Measurements from ENCODE around the gene ICA1. TPM values are rescaled to one million over a fixed set of nuclear protein-coding genes. Genes with fewer than 3 reads are reported as not detected.
"Not testable (repeated sequence)": the region's sequence is repeated elsewhere in the genome, so short reads cannot be mapped to it uniquely, and the experiment has no call there.

ICA1 gene
- total RNA-seq, 2 donors from 2014 or later = 71.2 to 115 TPM

GRCh38 chr7:8105449-8106095 is 156.4 kb downstream of the ICA1 start:
- no peak overlapping the region for H3K27ac ChIP-seq
- no peaks in the 10 kb centered on the region for H3K9me3 ChIP-seq
- DNase-seq = no peak
- no peak for ATAC-seq
- no peaks in the 10 kb centered on the region for H3K36me3 ChIP-seq (replicated peaks in 1 of 2; ENCODE audit: insufficient read depth in 1 of 2, low read depth in 2 of 2)
- H3K4me1 ChIP-seq = no peaks in the 10 kb centered on the region
- intact Hi-C loops (cut with DNase I) = no loop called here
- no peaks in the 10 kb centered on the region for H3K27me3 ChIP-seq
- WGBS, 2 donors = 59 to 65% methylated on average over 4 of the region's 4 CpGs
- no peak overlapping the region for H3K4me3 ChIP-seq
- TF ChIP-seq POLR2A (IDR thresholded peaks at IDR 0.05) = no peak
- TF ChIP-seq CTCF (IDR thresholded peaks at IDR 0.05) = no peak

DNA sequence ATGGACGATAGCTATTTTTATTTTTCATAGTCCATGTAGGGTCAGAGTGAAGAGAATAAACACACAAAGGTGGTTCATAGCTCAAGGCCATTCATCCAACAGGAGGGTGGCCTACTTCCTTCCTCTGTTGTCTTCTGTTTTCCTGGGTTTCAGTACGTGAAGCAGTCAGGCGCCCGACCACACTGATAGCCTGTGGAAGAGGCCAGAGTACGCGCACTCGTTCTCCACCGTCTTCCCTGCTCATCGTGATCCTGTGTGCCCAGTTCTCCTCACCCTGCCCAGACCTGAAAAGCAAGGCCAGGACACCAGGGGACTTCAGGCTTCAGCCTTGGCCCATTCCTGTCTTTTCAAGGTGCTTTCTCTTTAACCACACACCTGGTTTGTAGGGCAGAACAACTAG is 158.7 kb downstream of the ICA1 start:
- 82 to 87% methylated on average over 9 of the region's 9 CpGs for WGBS, 2 donors
- intact Hi-C loops (cut with DNase I) = no loop called here
- TF ChIP-seq POLR2A (IDR thresholded peaks at IDR 0.05) = no peak
- no peak for TF ChIP-seq CTCF (IDR thresholded peaks at IDR 0.05)
- H3K4me3 ChIP-seq = no peak overlapping the region
- H3K4me1 ChIP-seq = no peaks in the 10 kb centered on the region
- ATAC-seq = no peak
- no peak overlapping the region for H3K27ac ChIP-seq
- no peaks in the 10 kb centered on the region for H3K36me3 ChIP-seq (replicated peaks in 1 of 2; ENCODE audit: insufficient read depth in 1 of 2, low read depth in 2 of 2)
- H3K27me3 ChIP-seq = no peaks in the 10 kb centered on the region
- DNase-seq = no peak
- no peaks in the 10 kb centered on the region for H3K9me3 ChIP-seq

- 90 to 93% methylated on average over 4 of the region's 4 CpGs for WGBS, 2 donors
- DNase-seq; H3K36me3 ChIP-seq (replicated peaks in 1 of 2; ENCODE audit: insufficient read depth in 1 of 2, low read depth in 2 of 2); intact Hi-C loops (cut with DNase I); H3K4me3 ChIP-seq; H3K4me1 ChIP-seq; H3K9me3 ChIP-seq; H3K27me3 ChIP-seq; ATAC-seq; H3K27ac ChIP-seq: not testable (repeated sequence)
These were observed 160.7 kb downstream of the ICA1 start for GRCh38 chr7:8101292-8101691.

DNA sequence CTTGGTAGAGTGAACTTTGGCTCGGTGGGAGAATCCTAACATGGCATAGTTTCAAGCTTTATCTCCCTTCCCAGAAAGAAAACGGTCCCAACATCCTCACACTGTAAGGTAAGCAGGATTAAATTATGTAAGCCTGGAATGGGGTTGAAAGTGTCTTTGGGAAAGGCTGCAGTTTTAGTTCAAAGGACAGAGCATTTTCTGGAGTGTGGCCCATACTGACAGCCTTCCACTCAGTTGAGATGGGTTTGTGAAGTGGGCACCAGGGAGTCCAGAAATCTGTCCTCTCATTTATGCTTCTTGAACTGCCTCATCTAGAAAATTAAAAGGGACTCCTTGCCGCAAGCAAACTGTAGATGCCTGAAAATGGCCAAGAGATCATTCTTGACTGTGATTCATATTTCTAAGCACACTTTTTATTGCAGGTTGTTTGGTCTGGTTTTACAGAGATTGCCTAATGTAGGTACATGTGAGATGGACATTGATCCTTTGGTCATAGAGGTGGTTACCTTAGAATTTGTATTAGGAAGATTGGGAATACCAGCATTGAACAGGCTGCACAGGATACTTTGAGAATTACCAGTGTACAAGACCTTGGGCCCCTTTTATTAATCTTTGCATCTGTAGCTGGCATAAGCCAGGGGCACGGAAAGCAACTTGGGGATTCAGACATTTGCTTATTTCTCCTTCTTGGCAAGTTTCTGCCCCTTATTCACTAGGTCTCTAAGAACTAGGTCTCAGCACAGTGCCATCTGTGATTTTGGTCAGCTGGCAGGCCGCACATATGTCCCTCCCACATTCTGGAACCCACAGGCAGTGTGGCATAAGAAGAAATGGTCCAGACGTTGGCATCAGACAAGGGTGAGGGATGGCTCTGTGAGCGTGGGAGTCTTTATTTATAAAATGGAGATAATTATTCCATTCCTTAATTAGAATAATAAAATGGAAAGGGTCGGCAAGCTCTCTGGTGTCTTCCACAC is 167.5 kb downstream of the ICA1 start:
- Histone ChIP-seq H3K4me3 (no peak overlapping the region), H3K27ac (no peak overlapping the region), H3K27me3 (no peaks in the 10 kb centered on the region), H3K36me3 (replicated peaks in 1 of 2; ENCODE audit: insufficient read depth in 1 of 2, low read depth in 2 of 2) (no peaks in the 10 kb centered on the region), H3K4me1 (no peaks in the 10 kb centered on the region), H3K9me3 (no peaks in the 10 kb centered on the region)
- ATAC-seq (no peak), DNase-seq (no peak)
- intact Hi-C loops (cut with DNase I) = no loop called here
- TF ChIP-seq CTCF (IDR thresholded peaks at IDR 0.05) (no peak), POLR2A (IDR thresholded peaks at IDR 0.05) (no peak)
- WGBS, 2 donors = 79 to 90% methylated on average over 8 of the region's 8 CpGs

DNA sequence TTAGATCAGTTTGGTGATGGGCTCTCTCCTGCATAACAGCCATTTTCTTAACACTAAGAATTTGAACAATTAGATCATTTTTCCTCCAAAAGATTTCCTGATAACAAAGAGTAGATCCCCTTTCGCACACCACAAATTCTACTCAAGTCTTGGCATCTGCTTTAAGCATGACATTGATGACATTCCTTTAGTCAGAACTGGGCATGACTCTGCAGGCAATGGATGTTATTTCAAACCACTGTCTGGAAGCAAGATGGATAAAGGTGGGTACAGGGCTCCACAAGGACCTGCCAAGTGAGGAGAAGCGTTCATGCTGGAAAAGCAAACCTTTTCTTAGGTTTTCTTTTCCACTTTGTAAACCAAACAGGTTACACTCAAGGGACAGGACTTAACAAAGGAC is 169.8 kb downstream of the ICA1 start:
- Histone ChIP-seq H3K4me3 (no peak overlapping the region), H3K27ac (no peak overlapping the region), H3K4me1 (no peaks in the 10 kb centered on the region), H3K27me3 (no peaks in the 10 kb centered on the region), H3K36me3 (replicated peaks in 1 of 2; ENCODE audit: insufficient read depth in 1 of 2, low read depth in 2 of 2) (no peaks in the 10 kb centered on the region), H3K9me3 (no peaks in the 10 kb centered on the region)
- no peak for TF ChIP-seq CTCF (IDR thresholded peaks at IDR 0.05)
- no peak for TF ChIP-seq POLR2A (IDR thresholded peaks at IDR 0.05)
- ATAC-seq = no peak
- intact Hi-C loops (cut with DNase I) = no loop called here
- DNase-seq = no peak
- 87 to 93% methylated on average over 2 of the region's 2 CpGs for WGBS, 2 donors

Measured in body of pancreas (tissue), 4 donors.